ENCODE data around the gene KRTCAP3.

The KRTCAP3 gene

GRCh38 chr2:27441226-27441926 lies 805 bp upstream of the KRTCAP3 start:
- no peak for DNase-seq (ENCODE audit: low read depth, low spot score)

- DNase-seq (ENCODE audit: low read depth, low spot score) = no peak
These were observed 720 bp downstream of the KRTCAP3 start for GRCh38 chr2:27442920-27443282.

- no peak for DNase-seq (ENCODE audit: low read depth, low spot score)
These were observed 3.0 kb downstream of the KRTCAP3 start for GRCh38 chr2:27445155-27445554.

- DNase-seq (ENCODE audit: low read depth, low spot score) = no peak
These were observed 3.4 kb downstream of the KRTCAP3 start for GRCh38 chr2:27445615-27446014.

GRCh38 chr2:27446057-27446456 lies 3.9 kb downstream of the KRTCAP3 start:
- DNase-seq (ENCODE audit: low read depth, low spot score) = no peak

GRCh38 chr2:27448381-27448780 lies 6.2 kb downstream of the KRTCAP3 start:
- no peak for DNase-seq (ENCODE audit: low read depth, low spot score)

GRCh38 chr2:27451095-27451494 lies 8.9 kb downstream of the KRTCAP3 start:
- DNase-seq (ENCODE audit: low read depth, low spot score) = no peak

GRCh38 chr2:27453968-27454367 lies 11.8 kb downstream of the KRTCAP3 start:
- no peak for DNase-seq (ENCODE audit: low read depth, low spot score)

- DNase-seq (ENCODE audit: low read depth, low spot score) = no peak
These were observed 18.9 kb downstream of the KRTCAP3 start for GRCh38 chr2:27461118-27461517.

- no peak for DNase-seq (ENCODE audit: low read depth, low spot score)
These were observed 22.3 kb downstream of the KRTCAP3 start for GRCh38 chr2:27464443-27464842.

GRCh38 chr2:27471961-27472360 lies 29.8 kb downstream of the KRTCAP3 start:
- no peak for DNase-seq (ENCODE audit: low read depth, low spot score)

GRCh38 chr2:27485496-27485895 lies 43.3 kb downstream of the KRTCAP3 start:
- no peak for DNase-seq (ENCODE audit: low read depth, low spot score)

- DNase-seq (ENCODE audit: low read depth, low spot score) = peak; percentile 1
These were observed 46.9 kb downstream of the KRTCAP3 start for GRCh38 chr2:27489118-27489497.

- peak; percentile 91 for DNase-seq (ENCODE audit: low read depth, low spot score)
These were observed 47.6 kb downstream of the KRTCAP3 start, which contains the start of gene IFT172 for GRCh38 chr2:27489498-27490397. IFT172 (minus strand) TSS chr2:27489743; CDS start chr2:27489653, 90 bp downstream.

- DNase-seq (ENCODE audit: low read depth, low spot score) = no peak
These were observed 50.4 kb downstream of the KRTCAP3 start for GRCh38 chr2:27492557-27492956.

GRCh38 chr2:27493948-27494283 lies 51.7 kb downstream of the KRTCAP3 start:
- DNase-seq (ENCODE audit: low read depth, low spot score) = no peak
